PC-3 (cell line): ENCODE results near the gene CTNND2. TPM values are rescaled to one million over a fixed set of nuclear protein-coding genes. Genes with fewer than 3 reads are reported as not detected.

ENCODE experiments used
- ATAC-seq: fragments of 200-7000 bp; cut with Tn5 transposase; 2 replicates; pipeline ENCODE4 v1.9.1; 2020; ENCODE audit warnings: mild to moderate bottlenecking, moderate library complexity
- BruUV-seq: library from RNA; stranded (reverse); fragments of 400-500 nt; replicated peaks from 2 replicates; lab custom pipeline; 2021; lab: Mats Ljungman, UMichigan
- CTCF ChIA-PET: fragments of 300-600 bp; sonication (Branson Sonifier 250); formaldehyde crosslinking; loops from one replicate; lab custom pipeline; 2022; ENCODE audit warnings: antibody characterized with exemption; lab: Charles Lee
- POLR2A ChIA-PET: fragments of 300-600 bp; sonication (Branson Sonifier 250); formaldehyde crosslinking; loops from one replicate; lab custom pipeline; 2022; ENCODE audit warnings: antibody characterized with exemption; ENCODE audit not compliant: unreplicated experiment; lab: Charles Lee
- DNase-seq: peaks from one replicate; pipeline ENCODE4 v3.0.0-alpha.2; 2015
- H2AFZ ChIP-seq: fragments of 300-600 bp; sonication (generic); 2 replicates; pipeline ENCODE4 v1.6.0; 2016; ENCODE audit warnings: antibody characterized with exemption, low read length
- H3F3A ChIP-seq: fragments of 300-600 bp; sonication (generic); one replicate; pipeline ENCODE4 v1.6.0; 2017; ENCODE audit warnings: antibody characterized with exemption, low read length, control low read depth, mild to moderate bottlenecking; ENCODE audit not compliant: unreplicated experiment
- H3K27ac ChIP-seq: fragments of 300-600 bp; sonication (generic); 2 replicates; pipeline ENCODE4 v1.5.1; 2016; ENCODE audit warnings: mild to moderate bottlenecking, low read length
- H3K27me3 ChIP-seq: fragments of 300-600 bp; sonication (generic); 2 replicates; pipeline ENCODE4 v1.6.1; 2016; ENCODE audit warnings: low read length, mixed read lengths
- H3K36me3 ChIP-seq: fragments of 300-600 bp; sonication (generic); 2 replicates; pipeline ENCODE4 v1.6.1; 2016; ENCODE audit warnings: low read depth, mixed run types, low read length, mixed read lengths
- H3K4me1 ChIP-seq: fragments of 300-600 bp; sonication (generic); 2 replicates; pipeline ENCODE4 v1.5.1; 2016; ENCODE audit warnings: low read length; ENCODE audit not compliant: insufficient read depth
- H3K4me2 ChIP-seq: fragments of 300-600 bp; sonication (generic); 2 replicates; pipeline ENCODE4 v1.6.0; 2016; ENCODE audit warnings: low read length
- H3K4me3 ChIP-seq: fragments of 300-600 bp; sonication (generic); 2 replicates; pipeline ENCODE4 v1.5.1; 2016; ENCODE audit warnings: mild to moderate bottlenecking, low read length, mixed read lengths
- H3K79me2 ChIP-seq: fragments of 300-600 bp; sonication (generic); 2 replicates; pipeline ENCODE4 v1.6.1; 2017; ENCODE audit warnings: low read length, mixed read lengths
- H3K9ac ChIP-seq: fragments of 300-600 bp; sonication (generic); 2 replicates; pipeline ENCODE4 v1.6.0; 2016; ENCODE audit warnings: mild to moderate bottlenecking, low read length
- H3K9me2 ChIP-seq: fragments of 300-600 bp; sonication (generic); replicated peaks from 2 replicates; pipeline ENCODE4 v1.6.1; 2016; ENCODE audit warnings: mixed run types, low read length, mixed read lengths
- H3K9me3 ChIP-seq: fragments of 300-600 bp; sonication (generic); 2 replicates; pipeline ENCODE4 v1.6.1; 2016; ENCODE audit warnings: low read length, mixed read lengths
- H4K20me1 ChIP-seq: fragments of 300-600 bp; sonication (generic); 2 replicates; pipeline ENCODE4 v1.6.1; 2016; ENCODE audit warnings: low read length, mixed read lengths
- CTCF ChIP-seq: fragments of 300-600 bp; sonication (generic); conservative IDR thresholded peaks from 2 replicates; pipeline ENCODE4 v1.5.1; 2017; ENCODE audit warnings: antibody characterized with exemption, low read depth, mild to moderate bottlenecking, low read length
- EZH2 ChIP-seq: fragments of 300-600 bp; sonication (generic); IDR thresholded peaks from one replicate; pipeline ENCODE4 v1.6.1; 2017; ENCODE audit warnings: antibody characterized with exemption, mild to moderate bottlenecking, low read length; ENCODE audit not compliant: unreplicated experiment
- EZH2phosphoT487 ChIP-seq: fragments of 300-600 bp; sonication (generic); IDR thresholded peaks from 2 replicates; pipeline ENCODE4 v1.6.1; 2018; ENCODE audit warnings: mild to moderate bottlenecking, antibody characterized with exemption, low read length, borderline replicate concordance
- intact Hi-C: fragments of 100-400 bp; cut with micrococcal nuclease; formaldehyde crosslinking; loops from 2 replicates; pipeline ENCODE4 v1.9.0; 2023
- total RNA-seq: library from RNA; depleted of rRNA; stranded (reverse); fragments of >200 nt; gene quantifications from 2 replicates; pipeline ENCODE4 v1.2.3, GENCODE V29; 2014

CTNND2 gene
- total RNA-seq, 1 experiment from 2014 or later = 1.8 TPM

GRCh38 chr5:11432116-11432515 lies 472.1 kb downstream of the CTNND2 start:
- no peak for DNase-seq
- no peaks in the 10 kb centered on the region for H3F3A ChIP-seq
- no peaks in the 10 kb centered on the region for H3K9me2 ChIP-seq
- ChIA-PET CTCF (no interaction called here), POLR2A (no interaction called here)
- no peak overlapping the region for H3K4me3 ChIP-seq
- H3K27ac ChIP-seq = no peak overlapping the region
- intact Hi-C loops = no loop called here
- peaks cover 66% of the 10 kb centered on the region for H3K27me3 ChIP-seq
- TF ChIP-seq CTCF = no peak
- no peak for TF ChIP-seq EZH2phosphoT487
- TF ChIP-seq EZH2 = no peak
- H3K9me3 ChIP-seq = no peaks in the 10 kb centered on the region
- no peaks in the 10 kb centered on the region for H4K20me1 ChIP-seq
- H3K4me1 ChIP-seq = no peaks in the 10 kb centered on the region
- no peaks in the 10 kb centered on the region for H3K36me3 ChIP-seq
- H3K79me2 ChIP-seq = no peaks in the 10 kb centered on the region
- no peak for ATAC-seq
- H3K4me2 ChIP-seq = no peak overlapping the region
- no TSS peak for BruUV-seq
- no peak overlapping the region for H3K9ac ChIP-seq
- no peak overlapping the region for H2AFZ ChIP-seq

- CTCF ChIA-PET = no interaction called here
Observed at GRCh38 chr5:11429254-11429653, 475.0 kb downstream of the CTNND2 start.

More at GRCh38 chr5:11429254-11429653, 475.0 kb downstream of the CTNND2 start:
- no TSS peak for BruUV-seq
- H3K4me2 ChIP-seq = no peak overlapping the region
- no peaks in the 10 kb centered on the region for H3K36me3 ChIP-seq
- no peak overlapping the region for H3K4me3 ChIP-seq
- no peaks in the 10 kb centered on the region for H4K20me1 ChIP-seq
- no peaks in the 10 kb centered on the region for H3K4me1 ChIP-seq
- POLR2A ChIA-PET = no interaction called here
- no peak for DNase-seq
- intact Hi-C loops = no loop called here
- H3K9me2 ChIP-seq = no peaks in the 10 kb centered on the region
- H3K27ac ChIP-seq = no peak overlapping the region
- no peak for TF ChIP-seq EZH2
- no peak for TF ChIP-seq EZH2phosphoT487
- TF ChIP-seq CTCF = no peak
- no peaks in the 10 kb centered on the region for H3K9me3 ChIP-seq
- no peak for ATAC-seq
- H3K79me2 ChIP-seq = no peaks in the 10 kb centered on the region
- H3K27me3 ChIP-seq = peaks cover 78% of the 10 kb centered on the region
- H3K9ac ChIP-seq = no peak overlapping the region
- H3F3A ChIP-seq = no peaks in the 10 kb centered on the region
- no peak overlapping the region for H2AFZ ChIP-seq
